Osteocyte (in vitro differentiated cells): ENCODE measurements around the gene IL22. TPM values are rescaled to one million over a fixed set of nuclear protein-coding genes. Genes with fewer than 3 reads are reported as not detected.

ENCODE experiments used
- DNase-seq: peaks from one replicate; pipeline ENCODE4 v3.0.0; 2021; ENCODE audit warnings: mixed read lengths; ENCODE audit not compliant: unreplicated experiment; ENCODE audit errors: extremely low spot score
- H3K27ac Mint-ChIP-seq: one replicate; pipeline ENCODE4 v1.8.0; 2021; ENCODE audit warnings: mild to moderate bottlenecking, mixed read lengths; ENCODE audit not compliant: unreplicated experiment
- H3K27me3 Mint-ChIP-seq: one replicate; pipeline ENCODE4 v1.8.0; 2021; ENCODE audit warnings: mixed read lengths; ENCODE audit not compliant: unreplicated experiment
- H3K36me3 Mint-ChIP-seq: one replicate; pipeline ENCODE4 v1.8.0; 2021; ENCODE audit warnings: mixed read lengths; ENCODE audit not compliant: unreplicated experiment
- H3K4me1 Mint-ChIP-seq: one replicate; pipeline ENCODE4 v1.8.0; 2021; ENCODE audit warnings: mixed read lengths; ENCODE audit not compliant: unreplicated experiment
- H3K4me3 Mint-ChIP-seq: one replicate; pipeline ENCODE4 v1.8.0; 2021; ENCODE audit warnings: mild to moderate bottlenecking, moderate library complexity, mixed read lengths; ENCODE audit not compliant: unreplicated experiment
- H3K9me3 Mint-ChIP-seq: one replicate; pipeline ENCODE4 v1.8.0; 2021; ENCODE audit warnings: mixed read lengths; ENCODE audit not compliant: unreplicated experiment
- CTCF ChIP-seq: fragments of 200-600 bp; sonication (generic); IDR thresholded peaks from 2 replicates; pipeline ENCODE4 v1.5.0; 2021; ENCODE audit warnings: antibody characterized with exemption, mild to moderate bottlenecking, moderate library complexity
- total RNA-seq: library from RNA; stranded (reverse); gene quantifications from 2 replicates; pipeline ENCODE4 v1.2.1, GENCODE V29; 2021

IL22 gene
- total RNA-seq, 1 donor from 2014 or later: not detected

GRCh38 chr12:68260153-68260552 is 6.7 kb upstream of the IL22 start:
- Mint-ChIP-seq H3K4me1 (peaks cover 14% of the 10 kb centered on the region), H3K27ac (no peak overlapping the region), H3K4me3 (no peak overlapping the region), H3K9me3 (no peaks in the 10 kb centered on the region), H3K27me3 (peaks cover 4% of the 10 kb centered on the region), H3K36me3 (no peaks in the 10 kb centered on the region)
- no peak for DNase-seq
- TF ChIP-seq CTCF: no peak

GRCh38 chr12:68259318-68259940 is 6.0 kb upstream of the IL22 start:
- DNase-seq: no peak
- no peaks in the 10 kb centered on the region for H3K9me3 Mint-ChIP-seq
- H3K4me1 Mint-ChIP-seq: peaks cover 8% of the 10 kb centered on the region
- H3K27me3 Mint-ChIP-seq: peaks cover 8% of the 10 kb centered on the region
- no peaks in the 10 kb centered on the region for H3K36me3 Mint-ChIP-seq
- no peak overlapping the region for H3K27ac Mint-ChIP-seq
- TF ChIP-seq CTCF: no peak
- no peak overlapping the region for H3K4me3 Mint-ChIP-seq

GRCh38 chr12:68252077-68252476 is 1.3 kb downstream of the IL22 start:
- Mint-ChIP-seq H3K9me3 (no peaks in the 10 kb centered on the region), H3K4me1 (peaks cover 2% of the 10 kb centered on the region), H3K27ac (no peak overlapping the region), H3K4me3 (no peak overlapping the region), H3K36me3 (no peaks in the 10 kb centered on the region), H3K27me3 (peaks cover 14% of the 10 kb centered on the region)
- TF ChIP-seq CTCF: no peak
- no peak for DNase-seq

- no peaks in the 10 kb centered on the region for H3K9me3 Mint-ChIP-seq
- no peak for DNase-seq
Measured at GRCh38 chr12:68250454-68250853, 3.0 kb downstream of the IL22 start.

GRCh38 chr12:68247785-68248184 is 5.6 kb downstream of the IL22 start:
- Mint-ChIP-seq H3K36me3 (no peaks in the 10 kb centered on the region), H3K27me3 (peaks cover 12% of the 10 kb centered on the region), H3K9me3 (no peaks in the 10 kb centered on the region), H3K4me3 (no peak overlapping the region), H3K4me1 (peaks cover 9% of the 10 kb centered on the region), H3K27ac (no peak overlapping the region)
- DNase-seq: no peak
- no peak for TF ChIP-seq CTCF

More at GRCh38 chr12:68250454-68250853, 3.0 kb downstream of the IL22 start:
- H3K36me3 Mint-ChIP-seq: no peaks in the 10 kb centered on the region
- no peak overlapping the region for H3K27ac Mint-ChIP-seq
- TF ChIP-seq CTCF: no peak
- H3K27me3 Mint-ChIP-seq: peaks cover 17% of the 10 kb centered on the region
- H3K4me1 Mint-ChIP-seq: peaks cover 7% of the 10 kb centered on the region
- no peak overlapping the region for H3K4me3 Mint-ChIP-seq
